Pancreas (tissue), 10 donors: ENCODE data around the gene IER5. TPM values are rescaled to one million over a fixed set of nuclear protein-coding genes. Genes with fewer than 3 reads are reported as not detected.

ENCODE experiments used
- ATAC-seq, 4 donors: fragments of 200-7000 bp; cut with Tn5 transposase; one replicate each; pipeline versions ENCODE4 v1.8.0 to v1.9.1; 2020; ENCODE audit warnings: mild to moderate bottlenecking in 4 of 4, moderate library complexity in 4 of 4
- DNase-seq, 6 donors: peaks; one replicate each; pipeline ENCODE4 v3.0.0-alpha.2; 2020
- FAIRE-seq: peaks from 2 replicates; lab custom pipeline; 2012; peaks lifted over from hg19 to GRCh38; lab: Jason Lieb, UNC
- H3K27ac ChIP-seq, 4 donors: fragments of 200-600 bp; sonication (generic); 1 replicate in 3 of 4; 2 replicates in 1 of 4; pipeline versions ENCODE4 v1.5.0 to v1.8.0; 2020
- H3K27me3 ChIP-seq, 4 donors: fragments of 200-600 bp; one replicate each; pipeline ENCODE4 v1.8.0; 2021
- H3K36me3 ChIP-seq, 3 donors: fragments of 200-600 bp; sonication (generic) in 1 of 3; one replicate each; pipeline versions ENCODE4 v1.5.0 to v1.8.0; 2020 to 2021
- H3K4me1 ChIP-seq, 3 donors: fragments of 200-600 bp; one replicate each; pipeline ENCODE4 v1.8.0; 2021
- H3K4me3 ChIP-seq, 4 donors: fragments of 200-600 bp; sonication (generic) in 2 of 4; one replicate each; pipeline versions ENCODE4 v1.5.0 to v1.8.0; 2020 to 2021
- H3K9me3 ChIP-seq, 4 donors: fragments of 200-600 bp; one replicate each; pipeline ENCODE4 v1.8.0; 2021
- CTCF ChIP-seq, 4 donors: fragments of 200-600 bp; sonication (generic) in 3 of 4; IDR thresholded peaks; one replicate each; pipeline versions ENCODE4 v1.5.0 to v1.8.0; 2021; ENCODE audit warnings: antibody characterized with exemption in 4 of 4
- WGBS, 2 donors: extraction: QIAGEN DNeasy Blood & Tissue Kit; methylation state at CpG; one replicate each; pipeline ENCODE4 v1.1.7; 2013; 5-methylcytosine and 5-hydroxymethylcytosine counted together
- intact Hi-C, 3 donors: fragments of 100-400 bp; cut with DNase I; formaldehyde crosslinking; loops; one replicate each; pipeline versions ENCODE4 v1.11.1 to v1.14.2; 2022
- polyA plus RNA-seq, 2 donors: library from polyadenylated mRNA; stranded (reverse); fragments of 200-250 nt; gene quantifications; one replicate each; pipeline ENCODE4 v1.2.3, GENCODE V29; 2013
- total RNA-seq, 6 donors: library from RNA; stranded (reverse); fragmentation: NEBNext Ultra II Directional in 4 of 6; extraction: Animal tissue kit (Norgen Biotek cat#: 25700) in 4 of 6; gene quantifications; one replicate each; pipeline versions ENCODE4 v1.2.1 to v1.2.4, GENCODE V29; 2021 to 2023
- donor health status: healthy with polysubstance abuse.
- donor health status: DM: no; HTN: no; CAD: no; lungs with moderate emphysema.
- donor health status: DM: no; HTN: no; CAD: no.
- donor health status: control.
- donor health status: control.
- donor health status: Bipolar disorder and iron deficiency.
- donor health status: DM: yes; HTN: yes; CAD: no.
- donor health status: DM: no; HTN: no; CAD: no.
- donor health status: DM: no; HTN: no; CAD: no.
- donor health status: DM: yes; HTN: yes; CAD: no.

Gene IER5
- total and polyA plus RNA-seq, 8 donors: 2.3 to 6.8 (median 3.3) TPM

- WGBS, 2 donors: 53 to 62% methylated on average over 3 of the region's 3 CpGs
- ATAC-seq: no peak
- H3K9me3 ChIP-seq: no peaks in the 10 kb centered on the region
- TF ChIP-seq CTCF (IDR thresholded peaks at IDR 0.05): no peak
- no peaks in the 10 kb centered on the region for H3K27me3 ChIP-seq
- intact Hi-C loops: no loop called here
- H3K4me3 ChIP-seq: no peak overlapping the region
- no peak for FAIRE-seq
- no peak overlapping the region for H3K27ac ChIP-seq
- no peak for DNase-seq
- no peaks in the 10 kb centered on the region for H3K36me3 ChIP-seq
- no peaks in the 10 kb centered on the region for H3K4me1 ChIP-seq
Observed at GRCh38 chr1:181076852-181077251, 11.6 kb upstream of the IER5 start.

- Histone ChIP-seq H3K4me1 (no peaks in the 10 kb centered on the region), H3K9me3 (no peaks in the 10 kb centered on the region), H3K36me3 (no peaks in the 10 kb centered on the region), H3K27me3 (no peaks in the 10 kb centered on the region), H3K27ac (no peak overlapping the region), H3K4me3 (no peak overlapping the region)
- no peak for FAIRE-seq
- intact Hi-C loops: no loop called here
- WGBS, 2 donors: 77 to 80% methylated on average over 7 of the region's 7 CpGs
- no peak for ATAC-seq
- no peak for DNase-seq
- TF ChIP-seq CTCF (IDR thresholded peaks at IDR 0.05): no peak
Observed at GRCh38 chr1:181077576-181078242, 10.8 kb upstream of the IER5 start.

GRCh38 chr1:181079382-181079781, 9.1 kb upstream of the IER5 start:
- no peaks in the 10 kb centered on the region for H3K27me3 ChIP-seq
- FAIRE-seq: no peak
- H3K4me1 ChIP-seq: no peaks in the 10 kb centered on the region
- no peaks in the 10 kb centered on the region for H3K9me3 ChIP-seq
- DNase-seq: no peak
- no peak overlapping the region for H3K27ac ChIP-seq
- 68% methylated on average over 2 of the region's 2 CpGs for WGBS, 2 donors
- no peak overlapping the region for H3K4me3 ChIP-seq
- ATAC-seq: no peak
- H3K36me3 ChIP-seq: no peaks in the 10 kb centered on the region
- intact Hi-C loops: no loop called here
- TF ChIP-seq CTCF (IDR thresholded peaks at IDR 0.05): no peak

GRCh38 chr1:181079920-181080319, 8.6 kb upstream of the IER5 start:
- FAIRE-seq: no peak
- no peaks in the 10 kb centered on the region for H3K36me3 ChIP-seq
- DNase-seq: no peak
- H3K4me3 ChIP-seq: no peak overlapping the region
- WGBS, 2 donors: 30 to 52% methylated on average over 4 of the region's 4 CpGs
- ATAC-seq: no peak
- H3K27ac ChIP-seq: no peak overlapping the region
- no peaks in the 10 kb centered on the region for H3K4me1 ChIP-seq
- no peak for TF ChIP-seq CTCF (IDR thresholded peaks at IDR 0.05)
- H3K27me3 ChIP-seq: no peaks in the 10 kb centered on the region
- H3K9me3 ChIP-seq: no peaks in the 10 kb centered on the region
- intact Hi-C loops: loop anchor here in 1 of 3 donors (10.0 kb wide), 1 partner anchor 55 kb away; no protein-coding TSS in a partner anchor

- no peaks in the 10 kb centered on the region for H3K27me3 ChIP-seq
- no peak for TF ChIP-seq CTCF (IDR thresholded peaks at IDR 0.05)
- no peak for FAIRE-seq
- H3K36me3 ChIP-seq: no peaks in the 10 kb centered on the region
- H3K4me1 ChIP-seq: no peaks in the 10 kb centered on the region
- DNase-seq: no peak
- WGBS, 2 donors: 86 to 90% methylated on average over 4 of the region's 4 CpGs
- ATAC-seq: no peak
- H3K27ac ChIP-seq: no peak overlapping the region
- no peaks in the 10 kb centered on the region for H3K9me3 ChIP-seq
- H3K4me3 ChIP-seq: no peak overlapping the region
- intact Hi-C loops: loop anchor here in 1 of 3 donors (10.0 kb wide), 1 partner anchor 54 kb away; no protein-coding TSS in a partner anchor
Observed at GRCh38 chr1:181080556-181080955, 7.9 kb upstream of the IER5 start.
